ENCODE results near the gene TBC1D20.

TBC1D20 gene

GRCh38 chr20:479487-479886 is 17.2 kb upstream of the TBC1D20 start:
- TF ChIP-seq REST (IDR thresholded peaks at IDR 0.05; ENCODE audit: insufficient read depth in 1 of 2, low read depth in 2 of 2, low read length in 2 of 2) = no peak

GRCh38 chr20:478949-479429 is 16.7 kb upstream of the TBC1D20 start:
- TF ChIP-seq POLR2AphosphoS5 (IDR thresholded peaks at IDR 0.05; ENCODE audit: low read depth, low read length) (no peak), SIN3A (IDR thresholded peaks at IDR 0.05; ENCODE audit: borderline replicate concordance, insufficient read depth, low read length) (no peak), FOXP2 (optimal IDR thresholded peaks at IDR 0.05; ENCODE audit: borderline replicate concordance, extremely low read depth, extremely low read length, insufficient read depth) (no peak), TAF1 (IDR thresholded peaks at IDR 0.05; ENCODE audit: borderline replicate concordance, insufficient read depth, low read length) (no peak), REST (IDR thresholded peaks at IDR 0.05; ENCODE audit: insufficient read depth in 1 of 2, low read depth in 2 of 2, low read length in 2 of 2) (no peak)

- TF ChIP-seq POLR2AphosphoS5 (IDR thresholded peaks at IDR 0.05; ENCODE audit: low read depth, low read length) = 0 out of 2 replicates have a peak, but pooled peaks have one; percentile 27
- TF ChIP-seq REST (IDR thresholded peaks at IDR 0.05; ENCODE audit: insufficient read depth in 1 of 2, low read depth in 2 of 2, low read length in 2 of 2) = no peak
Observed at GRCh38 chr20:478010-478948, 15.9 kb upstream of the TBC1D20 start.

- TF ChIP-seq FOXP2 (optimal IDR thresholded peaks at IDR 0.05; ENCODE audit: borderline replicate concordance, extremely low read depth, extremely low read length, insufficient read depth) (no peak), POLR2AphosphoS5 (IDR thresholded peaks at IDR 0.05; ENCODE audit: low read depth, low read length) (no peak), TAF1 (IDR thresholded peaks at IDR 0.05; ENCODE audit: borderline replicate concordance, insufficient read depth, low read length) (no peak), SIN3A (IDR thresholded peaks at IDR 0.05; ENCODE audit: borderline replicate concordance, insufficient read depth, low read length) (no peak), REST (IDR thresholded peaks at IDR 0.05; ENCODE audit: insufficient read depth in 1 of 2, low read depth in 2 of 2, low read length in 2 of 2) (no peak)
Observed at GRCh38 chr20:475463-476357, 13.4 kb upstream of the TBC1D20 start.

Measured in PFSK-1 (cell line).